HG03095 (cell line): Measurements from ENCODE around the gene BAAT.
"Not testable (repeated sequence)": the region's sequence is repeated elsewhere in the genome, so short reads cannot be mapped to it uniquely, and the experiment has no call there.

Experiments used
- ATAC-seq: cut with Tn5 transposase; IDR thresholded peaks from one replicate; pipeline ENCODE4 v1.9.1; 2021; ENCODE audit warnings: moderate library complexity; ENCODE audit not compliant: unreplicated experiment

BAAT gene

DNA sequence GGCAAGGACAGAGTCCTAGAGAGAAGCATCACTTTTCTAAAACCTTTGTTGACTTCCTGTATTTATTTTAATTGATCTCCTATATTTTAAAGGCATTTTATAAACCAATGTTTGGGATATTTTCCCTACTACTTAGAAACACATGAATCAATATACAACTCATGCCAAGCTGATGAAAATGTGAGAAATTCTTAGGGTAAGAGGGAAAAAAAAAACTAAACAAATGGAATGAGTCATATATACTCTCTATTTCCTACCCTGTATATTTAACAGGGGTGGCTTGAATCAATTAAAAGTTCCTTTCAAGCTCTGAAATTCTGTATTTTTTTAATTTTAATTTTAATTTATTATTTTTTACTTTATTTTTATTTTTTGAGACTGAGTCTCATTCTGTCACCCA, 19.6 kb downstream of the BAAT start:
- ATAC-seq, result no peak

DNA sequence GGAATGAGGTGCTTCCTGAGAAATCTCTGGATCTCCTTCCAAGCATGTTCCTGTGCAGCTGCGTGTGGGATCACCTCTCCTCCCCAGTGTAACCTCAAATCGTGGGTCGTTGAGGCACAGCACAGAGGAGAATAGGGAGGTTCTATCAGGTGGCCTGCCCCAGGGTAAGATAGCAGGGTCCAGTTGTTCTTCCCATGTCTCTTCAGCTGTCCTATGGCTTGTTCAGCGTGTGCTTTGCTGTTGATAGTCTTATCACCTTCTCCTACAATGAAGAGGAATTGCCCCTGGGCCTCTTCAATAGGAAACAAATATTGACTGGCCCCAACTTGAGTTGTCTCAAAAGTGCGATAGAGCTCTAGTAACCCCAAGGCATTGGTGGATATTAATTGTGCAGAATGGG, 22.4 kb downstream of the BAAT start:
- no peak for ATAC-seq

DNA sequence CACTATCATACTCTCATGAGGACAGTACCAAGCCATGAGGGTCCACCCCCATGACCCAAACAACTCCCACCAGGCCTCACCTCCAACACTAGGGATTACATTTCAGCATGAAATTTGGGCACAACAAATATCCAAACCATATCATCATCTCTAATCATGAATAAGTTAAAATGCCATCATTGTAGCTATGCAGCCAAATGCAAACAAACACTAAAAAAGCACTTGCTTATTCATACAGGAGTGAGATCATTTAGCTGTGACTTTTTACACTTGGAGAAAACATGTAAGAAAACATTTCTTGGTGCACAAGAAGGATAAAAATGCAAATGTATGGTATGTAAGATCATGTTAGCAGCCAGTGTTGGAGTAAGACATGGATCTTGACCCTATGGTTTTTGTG, 24.2 kb downstream of the BAAT start:
- ATAC-seq, result no peak

DNA sequence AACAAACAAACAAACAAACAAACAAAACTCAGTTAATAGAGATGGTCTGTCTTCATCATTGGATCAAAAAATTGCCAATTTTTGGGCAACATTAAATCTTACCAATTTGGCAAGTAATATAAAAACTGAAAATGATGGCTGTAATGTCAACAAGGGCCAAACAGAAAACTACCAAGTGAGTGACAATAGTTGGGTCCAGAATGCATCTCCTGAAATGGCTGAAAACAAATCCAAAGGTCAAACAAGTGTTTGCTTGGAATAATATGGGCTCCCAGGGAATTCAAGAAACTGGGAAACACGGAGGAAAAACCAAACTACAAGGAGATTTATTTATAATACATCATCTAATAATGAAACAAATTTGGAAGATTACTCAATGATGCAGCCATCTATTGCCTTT, 25.1 kb downstream of the BAAT start:
- ATAC-seq, result no peak

DNA sequence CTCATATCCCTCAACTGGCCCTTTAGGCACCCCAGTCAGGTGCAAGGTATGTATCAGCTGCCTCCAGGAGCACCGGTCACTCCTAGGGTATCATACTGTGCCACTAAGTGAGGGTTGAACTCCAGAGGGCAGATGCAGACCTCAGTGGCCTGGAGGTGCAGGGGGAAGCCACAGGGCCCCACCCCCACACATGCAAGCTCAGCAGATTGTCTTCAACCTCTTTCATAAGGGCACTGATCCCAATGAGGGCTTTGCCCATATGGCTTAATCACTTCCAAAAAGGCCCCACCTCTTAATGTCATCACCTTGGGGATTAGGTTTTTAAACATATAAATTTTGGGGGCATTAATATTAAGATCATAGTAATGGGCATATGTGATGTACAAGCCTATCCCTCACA, 28.2 kb downstream of the BAAT start:
- no peak for ATAC-seq

DNA sequence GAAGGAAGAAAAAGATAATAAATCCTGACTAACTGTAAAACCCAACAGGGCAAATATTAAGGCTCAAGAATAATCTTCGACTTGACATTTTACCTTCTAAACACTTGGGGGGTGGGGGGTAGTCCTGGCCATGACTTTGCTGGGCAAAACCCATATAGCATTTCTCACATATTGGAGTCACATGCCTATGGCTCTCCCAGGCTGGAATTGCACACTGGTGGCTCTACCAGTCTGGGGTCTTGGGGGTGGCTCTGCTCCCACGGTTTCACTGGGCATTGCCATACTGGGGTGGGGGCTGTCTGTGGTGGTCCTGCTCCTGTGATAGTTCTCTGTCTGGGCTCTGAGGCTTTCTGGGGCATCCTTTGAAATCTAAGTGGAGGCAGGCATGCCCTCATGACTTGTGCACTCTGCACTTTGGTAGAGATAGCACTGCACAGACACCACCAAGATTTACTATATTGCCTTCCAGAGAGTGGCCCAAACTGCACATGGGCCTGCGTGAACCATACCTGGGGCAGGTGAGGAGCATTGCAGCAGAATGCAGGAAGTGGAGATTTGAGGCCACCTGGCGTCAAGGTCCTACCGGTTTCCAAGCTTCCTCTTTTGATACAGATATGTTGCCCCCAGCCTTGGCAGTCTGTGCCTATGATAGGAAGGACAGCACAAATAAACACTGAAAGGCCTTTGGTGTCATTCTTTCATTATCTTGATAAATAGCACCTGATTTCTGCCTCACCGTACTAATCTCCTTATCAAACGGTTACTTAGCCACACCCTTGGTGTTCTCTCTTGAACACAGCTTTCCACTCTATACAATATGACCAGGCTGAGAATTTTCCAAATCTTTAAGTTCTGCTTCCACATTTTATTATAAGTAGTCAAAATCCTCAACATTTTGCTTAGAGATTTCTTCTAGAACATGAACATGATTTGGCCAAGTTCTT, 29.8 kb downstream of the BAAT start:
- no peak for ATAC-seq

DNA sequence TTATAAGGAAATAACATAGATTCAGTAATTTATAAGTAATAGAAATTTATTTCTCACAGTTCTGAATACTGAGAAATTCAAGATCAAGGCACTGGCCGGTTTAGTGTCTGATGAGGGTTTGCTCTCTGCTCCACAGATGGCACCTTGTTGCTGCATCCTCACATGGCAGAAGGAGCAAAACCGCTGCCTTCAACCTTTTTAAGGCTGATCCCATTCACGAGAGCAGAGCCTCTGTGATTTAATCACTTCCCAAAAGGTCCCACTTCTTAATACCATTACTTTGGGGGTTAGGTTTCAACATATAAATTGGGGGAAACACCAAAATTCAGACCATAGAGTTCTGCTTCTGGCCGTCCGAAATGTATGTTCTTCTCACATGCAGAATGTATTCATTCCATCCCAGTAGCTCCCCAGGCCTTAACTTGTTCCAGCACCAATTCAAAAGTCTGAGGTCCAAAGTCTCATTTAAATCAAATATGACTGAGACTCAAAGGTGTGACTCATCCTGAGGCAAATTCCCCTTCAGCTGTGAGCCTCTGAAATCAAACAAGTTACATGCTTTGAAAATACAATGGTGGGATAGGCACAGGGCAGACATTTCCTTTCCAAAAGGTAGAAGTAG, 30.6 kb downstream of the BAAT start:
- ATAC-seq, result no peak

DNA sequence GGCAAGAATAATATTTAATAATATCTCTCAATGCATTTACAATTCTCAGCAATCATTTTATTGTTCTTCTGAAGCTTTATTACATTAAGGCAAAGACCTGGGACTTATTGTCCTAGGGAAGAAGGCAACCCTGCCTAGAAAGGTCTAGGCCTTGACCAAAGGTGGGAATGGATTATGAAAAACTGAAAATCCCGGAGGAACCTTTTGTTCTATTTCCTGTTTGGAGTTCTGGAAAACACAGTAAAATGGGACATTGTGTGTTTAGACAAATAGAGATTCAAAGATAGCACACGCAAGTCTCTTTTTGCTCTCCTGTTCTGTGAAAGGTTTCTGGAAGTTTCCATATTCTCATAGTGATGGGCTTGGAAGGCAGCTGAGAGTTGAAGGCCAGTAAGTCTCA, 31.1 kb downstream of the BAAT start:
- no peak for ATAC-seq

DNA sequence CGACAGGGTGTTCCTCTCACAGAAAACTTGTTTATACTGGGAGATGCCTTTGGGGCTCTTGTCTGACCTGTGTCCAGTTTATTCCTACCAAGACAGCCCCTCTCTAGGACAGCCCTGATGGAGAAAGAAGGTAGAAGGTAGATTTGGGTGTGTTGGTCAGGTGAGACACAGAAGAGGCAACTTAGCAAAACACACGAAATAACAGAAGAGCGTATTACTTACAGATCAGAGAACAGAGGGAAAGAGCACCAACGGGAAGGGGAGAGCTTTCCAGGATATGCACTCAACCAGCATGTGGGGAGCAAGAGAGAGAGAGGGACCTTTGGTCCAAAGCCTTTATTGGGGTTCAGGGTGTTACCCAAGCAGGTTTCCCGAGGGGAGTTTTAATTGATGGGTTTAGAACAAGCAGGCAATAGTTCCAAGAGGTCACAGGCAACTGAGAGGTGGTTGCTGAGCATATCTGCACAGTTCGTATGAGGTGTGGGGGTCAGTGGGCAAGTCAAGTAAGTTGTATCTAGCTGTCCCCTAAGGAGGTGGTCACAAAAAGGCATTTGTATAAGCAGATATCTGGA, 31.8 kb downstream of the BAAT start:
- no peak for ATAC-seq

DNA sequence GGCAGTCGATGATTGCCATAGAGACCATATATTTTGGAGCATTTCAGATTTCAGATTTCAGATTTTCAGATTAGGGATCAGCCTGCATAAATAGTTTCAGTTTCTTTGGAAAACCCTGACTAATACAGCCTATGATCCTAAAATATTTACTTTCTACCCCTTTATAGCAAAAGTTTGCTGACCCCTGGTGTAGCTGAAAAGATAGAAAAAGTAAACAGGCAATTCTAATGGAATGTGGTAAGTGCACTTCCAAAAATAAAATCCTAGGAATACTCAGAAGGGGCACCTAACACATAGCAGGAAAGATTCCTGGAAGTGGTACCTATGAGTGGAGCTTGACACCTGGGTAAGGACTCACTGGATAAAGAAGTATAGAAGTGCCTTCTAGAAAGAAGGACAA, 34.5 kb downstream of the BAAT start:
- no peak for ATAC-seq

DNA sequence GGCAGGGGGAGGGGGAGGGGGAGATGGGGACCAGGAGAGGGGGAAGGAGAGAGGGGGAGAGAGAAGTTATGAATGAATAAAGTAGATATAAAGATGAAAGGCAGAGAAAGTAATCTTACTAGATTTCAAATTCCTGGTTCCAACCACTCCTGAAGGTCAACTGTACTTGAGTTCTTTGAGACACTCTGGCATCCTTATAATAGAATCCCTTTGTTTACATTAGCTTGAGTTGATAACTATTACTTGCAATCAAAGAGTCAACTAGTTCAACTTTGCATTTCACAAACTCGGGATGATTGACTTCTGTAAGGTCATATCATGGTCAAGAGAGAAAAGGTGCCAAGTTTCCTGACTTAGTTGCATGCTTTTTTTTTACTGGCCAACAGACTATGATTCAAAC, 42.2 kb downstream of the BAAT start:
- no peak for ATAC-seq

DNA sequence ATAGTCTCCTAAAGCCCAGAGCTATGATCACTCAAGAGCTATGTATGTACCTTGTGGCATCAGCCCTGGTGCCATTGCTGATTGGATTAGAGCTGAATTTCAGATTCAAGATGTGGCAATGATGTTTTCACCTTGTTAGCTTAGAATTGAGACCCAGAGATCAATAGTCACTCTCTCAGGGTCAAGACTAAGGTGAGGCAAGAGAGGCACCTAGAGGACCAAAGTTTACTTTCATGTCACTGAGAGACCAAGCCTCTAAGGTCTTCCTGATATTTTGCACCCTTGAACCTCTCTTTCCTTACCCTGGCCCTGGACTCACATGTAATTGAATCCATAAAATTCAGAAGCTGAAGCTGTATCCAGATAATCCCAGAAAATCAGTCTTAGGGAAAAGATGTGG, 42.8 kb downstream of the BAAT start:
- ATAC-seq, result no peak

DNA sequence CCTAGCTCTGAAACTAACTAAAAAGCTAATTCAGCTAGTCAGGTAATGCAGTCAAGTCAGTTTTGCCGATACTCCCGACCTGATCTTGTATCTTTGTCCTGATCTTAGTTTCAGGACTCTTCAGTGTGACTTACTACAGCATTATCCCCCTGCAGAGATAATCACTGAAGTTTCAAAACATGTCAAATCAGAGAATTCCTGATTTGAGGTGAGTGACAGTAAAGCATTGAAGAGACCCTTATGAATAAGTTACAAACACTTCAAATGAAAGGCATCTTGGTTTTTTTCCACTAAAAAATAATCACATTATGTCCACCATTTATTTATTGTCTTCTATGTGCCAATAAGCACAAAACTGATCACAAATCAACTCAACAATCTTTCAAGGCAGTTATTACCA, 47.6 kb downstream of the BAAT start:
- ATAC-seq, result no peak

DNA sequence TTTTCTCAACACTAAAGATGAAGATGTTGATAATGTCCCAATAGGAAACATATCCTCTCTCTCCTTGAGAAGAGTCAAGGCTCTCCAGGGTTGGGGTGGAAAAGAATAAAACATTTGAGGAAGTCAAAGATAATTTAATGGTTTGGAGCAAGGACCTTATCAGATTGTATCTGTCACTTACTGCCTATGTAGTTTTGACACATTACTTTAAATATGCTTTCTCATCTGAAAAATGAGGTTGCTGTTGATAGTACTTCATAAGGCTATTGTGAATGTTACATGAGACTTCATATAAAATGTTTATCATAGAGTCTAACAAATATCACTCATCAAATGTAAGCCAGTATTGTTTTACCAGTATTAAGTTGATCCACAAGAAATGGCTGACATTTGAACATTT, 48.7 kb downstream of the BAAT start:
- no peak for ATAC-seq

DNA sequence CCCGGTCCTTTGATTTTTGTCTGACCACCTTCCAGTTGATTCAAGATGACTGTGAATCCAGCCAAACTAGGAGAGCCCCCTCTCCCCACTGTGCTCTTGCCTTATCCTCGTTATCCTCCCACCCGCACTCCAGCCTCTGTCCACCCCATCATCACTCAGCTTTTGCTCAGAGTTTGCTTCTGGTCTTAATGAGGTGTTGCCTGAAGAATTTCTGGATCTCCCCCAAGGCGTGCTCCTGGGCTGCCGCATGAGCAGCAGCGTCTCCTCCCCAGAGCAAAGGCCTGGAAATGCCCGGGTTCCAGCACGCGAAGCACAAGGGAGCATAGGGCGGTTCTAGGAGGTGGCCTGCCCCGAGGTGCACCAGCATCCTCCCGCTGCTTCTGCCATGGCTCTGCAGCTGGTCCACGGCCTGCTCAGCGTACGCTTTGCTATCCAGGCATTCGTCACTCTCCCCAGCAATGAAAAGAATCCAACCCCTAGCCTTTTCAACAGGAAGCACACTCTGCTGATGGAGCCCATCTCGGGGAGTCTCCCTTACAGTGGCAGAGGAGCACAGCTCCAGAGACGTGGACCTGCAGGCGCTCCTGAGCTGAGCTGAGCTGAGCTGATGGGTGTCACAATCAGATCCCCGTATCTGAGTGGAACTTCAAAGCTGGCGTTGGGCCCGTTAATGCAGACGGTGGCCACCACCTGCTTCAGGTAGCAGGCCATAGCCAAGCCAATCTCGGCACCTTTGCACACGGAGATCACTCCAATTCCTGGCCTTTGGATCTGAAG, 50.7 kb downstream of the BAAT start:
- ATAC-seq, result no peak

DNA sequence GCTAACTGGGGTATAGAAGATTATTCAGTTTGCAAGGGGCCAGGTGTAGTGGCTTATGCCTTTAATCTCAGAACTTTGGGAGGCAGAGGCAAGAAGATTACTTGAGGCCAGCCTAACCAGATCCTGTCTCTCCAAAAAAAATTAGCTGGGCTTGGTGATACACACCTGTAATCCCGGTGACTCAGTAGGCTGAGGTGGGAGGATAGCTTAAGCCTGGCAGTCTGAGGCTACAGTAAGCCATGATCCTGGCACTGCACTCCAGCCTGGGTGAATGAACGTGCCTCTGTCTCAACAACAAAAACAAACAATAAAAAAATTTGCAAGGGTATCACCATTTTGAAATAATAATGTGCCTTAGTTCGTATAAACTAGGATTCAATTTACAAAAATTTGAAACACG, 51.3 kb downstream of the BAAT start:
- no peak for ATAC-seq

DNA sequence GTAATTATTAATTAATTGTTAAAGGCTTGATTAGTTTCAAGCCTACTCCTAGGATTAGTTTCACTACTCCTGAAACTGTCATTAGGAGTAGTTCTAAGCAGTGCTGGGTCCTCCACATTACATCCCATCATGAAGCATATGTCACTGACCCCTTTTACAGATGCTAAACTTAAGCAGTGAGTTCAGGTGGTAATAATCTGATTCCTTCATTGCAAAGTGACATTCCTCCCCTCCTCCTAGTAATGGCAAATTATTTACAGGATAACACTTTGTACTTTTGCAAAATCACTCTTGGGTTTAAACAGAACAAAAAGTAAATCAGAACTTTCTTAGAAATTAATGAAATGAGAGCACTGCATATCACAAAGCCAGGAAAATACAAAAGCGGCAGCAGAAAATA, 52.4 kb downstream of the BAAT start:
- no peak for ATAC-seq

DNA sequence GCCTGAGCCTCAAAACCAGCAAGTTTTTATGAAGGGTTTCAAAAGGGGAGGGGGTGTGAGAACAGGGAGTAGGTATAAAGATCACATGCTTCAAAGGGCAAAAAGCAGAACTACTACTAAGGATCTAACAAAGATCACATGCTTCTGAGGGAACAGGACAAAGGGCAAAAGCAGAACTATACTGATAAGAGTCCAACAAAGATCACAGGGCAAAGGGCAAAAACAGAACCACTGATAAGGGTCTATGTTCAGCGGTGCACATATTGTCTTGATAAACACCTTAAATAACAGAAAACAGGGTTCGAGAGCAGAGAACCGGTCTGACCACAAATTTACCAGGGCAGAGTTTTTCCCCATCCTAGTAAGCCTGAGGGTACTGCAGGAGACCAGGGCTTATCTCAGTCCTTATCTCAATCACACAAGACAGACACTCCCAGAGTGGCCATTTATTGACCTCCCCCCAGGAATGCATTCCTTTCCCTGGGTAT, 57.3 kb downstream of the BAAT start:
- not testable (repeated sequence) for ATAC-seq

DNA sequence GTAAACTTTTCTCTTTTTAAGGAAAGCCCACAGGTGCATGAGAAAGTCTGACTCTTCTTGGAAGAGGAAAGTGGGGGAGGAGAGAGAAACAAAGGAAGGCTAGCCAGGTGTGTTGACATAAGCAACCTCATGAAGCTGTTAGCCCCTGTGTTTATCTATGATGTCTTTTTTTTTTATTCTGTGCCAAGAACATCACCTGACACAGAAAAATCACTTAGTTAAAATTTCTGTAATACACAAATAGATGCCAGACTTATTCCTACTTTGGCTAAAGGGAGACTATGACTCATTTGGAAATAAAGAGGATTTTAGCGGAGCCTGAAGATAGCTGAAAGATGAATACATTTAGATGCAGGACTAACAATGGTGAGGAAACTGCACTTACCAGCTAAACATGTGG, 58.3 kb downstream of the BAAT start:
- no peak for ATAC-seq

DNA sequence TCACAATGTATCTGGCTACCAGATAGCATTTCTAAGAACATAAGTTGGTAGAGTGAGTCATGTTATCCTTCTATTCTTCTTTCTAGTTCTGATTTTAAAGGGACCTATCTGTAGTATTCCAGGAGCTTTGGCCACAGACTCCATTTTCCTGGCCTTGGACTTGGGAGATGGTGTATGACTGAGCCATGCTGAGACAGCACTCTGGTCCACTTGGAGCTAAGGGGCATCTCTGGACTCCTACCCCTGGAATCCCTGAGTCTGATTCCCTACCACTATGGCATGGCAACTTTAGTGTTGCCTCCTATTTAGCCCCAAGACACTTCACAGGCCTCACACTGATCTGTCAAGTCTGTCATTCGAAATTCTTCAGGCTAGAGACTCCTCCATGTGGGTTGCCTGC, 58.8 kb downstream of the BAAT start:
- ATAC-seq, result no peak

DNA sequence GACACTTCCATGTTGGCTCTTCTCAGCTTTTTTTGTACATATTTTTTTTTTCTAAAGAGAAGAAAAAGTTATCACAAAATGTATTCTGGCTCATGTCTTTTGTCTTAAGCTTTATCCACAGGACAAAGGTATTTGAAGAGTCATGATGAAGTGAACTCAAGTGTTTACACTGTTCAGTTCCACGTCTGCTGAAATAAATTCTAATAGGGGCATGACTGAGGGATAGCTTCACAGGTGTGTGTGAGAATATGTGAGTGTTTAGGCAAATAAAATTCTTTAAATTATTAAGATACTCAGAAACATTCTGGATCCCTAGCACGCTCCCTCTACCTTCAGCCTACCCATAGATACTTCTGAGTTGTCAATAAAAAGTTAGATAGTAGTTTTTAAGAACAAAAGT, 59.8 kb downstream of the BAAT start:
- ATAC-seq, result no peak
